Cerebellar nuclear complex (tissue), 1 donor: Measurements from ENCODE around the gene CACNA1I.

Source experiments
- DNase-seq, 2 experiments: peaks; one replicate each; lab custom pipeline; 2025; lab: John Stamatoyannopoulos, UW

Gene CACNA1I

GRCh38 chr22:39535831-39536449 lies 34.6 kb upstream of the CACNA1I start:
- no peak for DNase-seq

- no peak for DNase-seq
Measured at GRCh38 chr22:39536711-39537110, 33.8 kb upstream of the CACNA1I start.

DNA sequence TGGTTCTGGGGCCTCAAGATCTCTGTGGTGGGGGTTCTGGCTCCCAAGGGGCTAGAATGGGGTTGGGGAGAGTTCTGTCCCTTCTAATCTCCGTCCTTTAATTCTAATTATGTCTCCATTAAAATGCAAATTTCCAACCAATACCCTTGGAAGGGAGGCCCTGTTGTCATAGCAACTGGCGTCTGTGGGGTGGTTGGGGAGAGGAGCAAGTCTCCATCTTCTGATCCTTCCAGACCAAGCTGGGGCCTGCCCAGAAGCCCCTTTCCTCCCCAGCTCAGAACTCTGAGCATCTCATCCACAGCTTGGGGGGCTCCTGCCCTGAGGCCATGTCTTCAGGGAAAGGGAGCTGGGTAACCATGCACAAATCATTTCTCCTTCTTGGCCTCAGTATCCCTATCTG lies 32.6 kb upstream of the CACNA1I start:
- no peak for DNase-seq

DNA sequence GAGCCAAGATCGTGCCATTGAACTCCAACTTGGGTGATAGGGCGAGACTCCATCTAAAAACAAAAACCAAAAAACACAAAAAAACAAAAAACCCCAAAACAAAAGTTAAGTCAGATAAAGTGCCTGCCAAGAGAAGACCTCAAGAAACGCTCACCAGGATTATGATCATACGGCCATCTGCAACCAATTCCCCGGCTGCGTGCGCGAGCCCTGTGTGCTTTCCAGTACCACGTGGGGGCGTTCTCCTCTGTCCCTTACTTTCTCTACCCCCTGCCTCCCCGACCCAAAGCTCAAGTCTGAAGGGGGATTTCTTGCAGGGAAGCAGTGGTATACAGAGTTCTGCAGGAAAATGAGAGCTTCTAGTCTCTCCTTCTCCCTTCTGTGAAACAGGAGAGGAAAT lies 27.5 kb upstream of the CACNA1I start:
- DNase-seq: no peak

DNA sequence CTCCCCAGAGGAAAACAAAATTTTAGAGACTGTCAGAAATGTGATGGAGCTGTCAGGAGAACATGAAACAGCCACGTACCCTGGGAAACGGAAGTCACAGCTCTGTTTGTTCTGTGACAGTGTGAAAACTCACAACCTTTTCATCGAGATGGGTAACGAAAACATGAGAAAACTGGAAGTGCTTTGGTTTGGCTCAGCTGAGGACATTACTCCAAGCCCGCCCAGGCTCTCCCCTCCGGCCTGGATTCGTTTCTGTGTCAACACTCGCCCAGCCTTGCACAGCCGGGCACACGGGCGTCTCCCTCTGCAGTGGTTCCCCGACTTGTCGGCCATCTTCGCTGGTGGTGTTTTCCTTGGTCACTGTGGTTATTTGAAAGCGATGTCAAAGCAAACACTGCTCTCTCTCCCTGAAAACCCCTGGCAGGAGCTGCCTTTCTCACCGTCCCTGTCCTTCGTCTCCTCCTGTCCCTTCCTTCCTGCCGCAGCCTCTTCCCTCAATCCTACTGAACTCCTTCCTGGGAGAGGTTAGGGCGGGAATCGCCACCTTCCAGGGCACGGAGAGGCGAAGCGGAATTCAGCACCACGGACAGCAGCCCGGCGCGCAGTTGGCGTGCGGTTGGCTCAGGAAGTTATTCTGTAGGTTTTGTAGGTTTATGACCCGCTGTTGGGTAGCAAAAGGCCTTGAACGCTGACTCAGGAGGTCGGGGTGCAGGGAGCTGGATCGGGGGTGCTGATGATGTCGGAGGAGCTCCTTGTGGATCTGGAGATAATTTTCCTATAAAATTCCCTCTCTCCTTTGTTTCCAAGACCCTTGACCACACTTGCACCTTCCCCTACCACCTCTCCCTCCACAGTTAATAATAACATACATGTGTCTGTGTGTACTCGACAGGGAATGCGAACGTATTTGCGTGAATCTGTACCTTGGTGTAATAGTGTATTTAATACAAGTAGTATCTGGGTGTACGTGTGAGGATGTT lies 24.9 kb upstream of the CACNA1I start:
- no peak for DNase-seq

DNA sequence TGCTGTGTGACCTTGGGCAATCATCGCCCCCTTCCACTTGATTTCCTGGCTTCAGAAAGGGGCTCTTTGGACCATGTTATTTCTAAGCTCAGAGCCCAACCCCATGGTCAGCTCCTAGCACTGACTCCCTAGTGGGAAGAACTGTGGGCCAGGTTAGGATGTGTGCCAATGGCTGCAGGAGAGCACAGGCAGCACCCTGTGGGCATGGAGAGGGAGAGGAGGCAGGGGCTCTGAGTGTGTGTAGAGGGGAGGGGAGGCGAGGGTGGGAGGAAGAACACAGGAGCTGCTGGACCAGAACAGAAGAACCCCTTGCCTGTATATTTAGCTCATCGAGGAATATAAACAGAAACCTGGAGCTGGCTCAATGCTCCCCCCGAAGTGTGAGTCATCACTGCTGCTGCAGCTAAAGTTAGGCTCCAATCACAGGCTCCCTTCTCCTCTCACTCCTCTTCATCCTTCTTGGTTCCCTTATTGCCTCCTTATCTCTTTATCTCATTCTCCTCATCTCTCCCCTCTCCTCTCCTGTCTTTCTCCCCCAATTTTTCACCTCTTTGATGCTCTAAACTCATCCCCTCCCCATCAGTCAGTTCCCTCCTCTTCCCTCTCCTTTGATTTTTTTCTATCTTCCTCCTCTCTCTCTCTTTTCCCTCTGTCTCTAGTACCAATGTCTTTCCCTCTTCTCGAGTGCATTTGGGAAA lies 23.5 kb upstream of the CACNA1I start:
- peak in 1 of 2 experiments; percentile 58 for DNase-seq

GRCh38 chr22:39547587-39547947 lies 23.0 kb upstream of the CACNA1I start:
- no peak for DNase-seq

DNA sequence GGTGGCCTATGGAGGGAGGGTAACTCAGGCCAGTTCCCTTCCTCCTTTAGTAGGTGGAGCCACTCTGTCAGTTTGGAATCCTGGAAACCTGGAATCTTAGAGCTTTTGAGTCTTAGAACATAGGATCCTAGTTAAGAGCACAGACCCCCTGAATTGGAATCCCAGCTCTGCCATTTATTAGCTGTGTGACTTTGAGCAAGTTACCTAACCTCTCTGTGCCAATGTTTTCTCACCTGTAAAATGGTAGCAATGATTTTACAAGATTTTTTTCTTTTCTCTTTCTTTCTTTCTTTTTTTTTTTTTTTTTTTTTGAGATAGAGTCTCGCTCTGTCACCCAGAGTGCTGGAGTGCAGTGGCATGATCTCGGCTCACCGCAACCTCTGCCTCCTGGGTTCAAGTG lies 17.1 kb upstream of the CACNA1I start:
- DNase-seq: no peak

DNA sequence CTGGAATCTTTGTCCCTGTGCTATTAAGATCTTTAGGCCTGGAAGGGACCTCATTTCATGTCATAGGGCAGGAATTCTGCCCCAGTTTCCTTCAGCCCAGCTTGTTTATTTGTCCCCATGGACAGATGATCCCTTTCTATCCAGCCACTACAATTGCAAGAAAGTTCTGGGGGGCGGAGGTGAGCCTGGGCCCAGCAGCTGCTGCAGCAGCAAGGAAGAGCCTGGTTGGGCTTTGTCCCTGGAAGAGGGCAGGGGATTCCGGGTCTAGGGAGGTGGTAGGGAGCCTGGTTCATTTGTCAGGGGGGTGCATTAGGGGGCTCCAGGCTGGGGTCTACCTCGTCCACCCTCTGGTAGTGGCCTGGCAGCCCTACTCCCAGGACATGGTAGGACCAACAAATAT lies 16.4 kb upstream of the CACNA1I start:
- DNase-seq: no peak

DNA sequence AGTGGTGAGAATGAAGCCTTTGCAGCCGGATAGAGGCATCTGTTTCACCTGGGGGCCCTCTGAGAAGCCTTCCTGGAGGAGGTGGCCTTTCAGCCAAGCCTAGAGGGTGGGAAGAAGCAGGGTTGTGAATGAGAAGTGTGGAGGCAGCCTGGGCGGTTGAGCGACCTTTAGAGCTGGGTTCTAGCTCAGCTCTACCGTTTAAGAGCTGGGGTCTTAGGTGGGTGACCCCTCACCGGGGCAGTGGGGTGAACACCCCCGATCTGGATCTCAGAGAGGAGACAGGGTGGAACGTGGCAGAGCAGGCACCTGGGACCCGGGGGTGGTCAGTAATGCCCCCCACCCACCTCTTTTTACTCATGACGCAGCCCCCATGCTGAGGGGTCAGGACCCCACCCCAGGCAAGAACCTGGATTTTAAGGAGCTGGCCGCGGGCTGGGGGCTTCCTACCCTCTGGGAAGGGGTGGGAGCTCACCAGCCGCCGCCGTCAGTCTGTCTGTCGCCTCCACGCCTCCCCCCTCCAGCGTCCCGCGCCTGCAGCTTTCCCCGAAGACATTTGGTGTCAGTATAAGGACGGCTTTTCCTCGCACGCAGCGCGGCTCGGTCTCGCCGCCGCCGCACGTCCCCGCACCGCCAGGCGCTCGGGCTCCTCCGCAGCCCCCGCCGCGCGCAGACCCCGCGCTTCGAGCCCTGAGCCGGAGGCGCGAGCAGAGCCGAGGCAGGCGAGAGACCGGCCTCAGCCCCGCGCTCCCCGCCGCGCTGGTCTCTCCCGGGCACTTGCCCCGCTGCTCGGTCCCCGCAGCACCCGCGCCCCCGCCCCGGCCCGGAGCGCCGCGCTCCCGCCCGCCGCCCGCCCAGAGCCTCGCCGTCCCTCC lies 13.3 kb upstream of the CACNA1I start:
- DNase-seq: no peak

DNA sequence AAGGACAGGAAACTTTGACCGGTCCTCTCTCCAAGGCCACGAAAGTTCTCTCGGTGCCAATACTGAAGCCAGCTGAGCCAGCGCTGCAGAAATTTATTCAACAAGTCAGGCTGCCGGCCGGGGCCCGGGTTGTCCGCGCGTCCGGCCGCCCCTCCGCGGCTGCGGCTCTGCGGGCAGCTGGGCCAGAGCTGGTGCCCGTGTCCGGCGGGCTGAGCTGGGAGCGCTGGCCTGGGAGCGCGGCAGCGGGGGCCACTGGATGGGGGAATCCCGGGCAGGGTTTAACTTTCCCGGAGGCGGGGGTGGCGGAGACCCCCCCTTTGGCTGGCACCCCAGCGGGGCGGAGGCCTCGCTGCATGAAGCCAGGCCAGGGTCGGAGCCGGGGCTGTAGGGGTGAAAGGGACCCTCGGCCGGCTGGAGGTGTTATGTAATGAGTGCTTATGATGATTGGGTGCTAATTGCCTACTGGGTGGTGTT lies 12.3 kb upstream of the CACNA1I start:
- DNase-seq: no peak

DNA sequence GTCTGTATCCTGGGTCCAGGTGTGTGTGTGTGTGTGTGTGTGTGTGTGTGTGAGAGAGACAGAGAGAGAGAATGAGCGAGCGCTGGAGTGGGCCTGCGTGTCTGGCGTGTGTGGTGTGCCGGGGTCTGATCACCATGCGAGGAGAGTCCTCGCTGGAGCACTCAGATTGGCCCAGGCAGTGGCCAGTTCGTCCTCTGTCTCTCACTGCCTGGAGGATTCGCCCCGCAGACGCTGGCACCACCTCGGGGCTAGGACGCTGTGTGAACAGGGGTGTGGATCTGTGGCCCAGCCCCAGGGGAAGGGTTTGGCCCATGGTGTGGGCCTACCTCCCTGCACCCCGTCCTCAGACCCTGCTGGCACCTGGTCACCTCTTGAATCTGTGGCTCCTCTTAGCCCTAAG lies 11.6 kb upstream of the CACNA1I start:
- no peak for DNase-seq

GRCh38 chr22:39559456-39560105 lies 11.0 kb upstream of the CACNA1I start:
- no peak for DNase-seq

GRCh38 chr22:39560127-39560526 lies 10.4 kb upstream of the CACNA1I start:
- DNase-seq: no peak

GRCh38 chr22:39562839-39563489 lies 7.6 kb upstream of the CACNA1I start:
- DNase-seq: no peak

DNA sequence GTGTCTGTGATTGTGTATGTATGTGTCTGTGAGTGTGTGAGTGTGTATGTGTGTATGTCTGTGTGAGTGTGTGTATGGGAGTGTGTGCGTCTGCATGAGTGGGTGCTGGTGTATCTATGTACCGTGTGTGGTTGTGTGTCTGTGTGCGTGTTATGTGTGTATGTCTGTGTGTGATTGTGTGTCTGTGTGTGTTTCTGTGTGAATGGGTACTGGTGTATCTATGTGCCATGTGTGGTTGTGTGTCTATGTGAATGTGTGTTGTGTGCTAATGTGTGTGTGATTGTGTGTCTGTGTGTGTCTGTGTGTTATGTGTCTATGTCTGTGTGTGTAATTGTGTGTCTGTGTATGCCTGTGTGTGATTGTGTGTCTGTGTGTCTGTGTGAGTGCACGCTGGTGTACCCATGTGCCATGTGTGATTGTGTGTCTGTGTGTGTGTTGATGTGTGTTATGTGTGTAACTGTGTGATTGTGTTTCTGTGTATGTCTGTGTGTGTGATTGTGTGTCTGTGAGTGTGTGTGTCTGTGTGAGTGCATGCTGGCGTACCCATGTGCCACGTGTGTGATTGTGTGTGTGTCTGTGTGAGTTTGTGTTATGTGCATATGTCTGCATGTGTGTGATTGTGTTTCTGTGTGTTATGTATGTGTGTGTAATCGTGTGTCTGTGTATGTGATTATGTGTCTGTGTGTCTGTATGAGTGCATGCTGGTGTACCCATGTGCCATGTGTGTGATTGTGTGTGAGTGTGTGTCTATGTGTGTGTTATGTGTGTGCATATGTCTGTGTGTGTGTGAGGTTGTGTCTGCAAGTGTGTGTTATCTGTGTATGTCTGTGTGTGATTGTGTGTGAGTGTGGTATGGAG lies 6.8 kb upstream of the CACNA1I start:
- no peak for DNase-seq

GRCh38 chr22:39565414-39565944 lies 5.1 kb upstream of the CACNA1I start:
- DNase-seq: no peak

DNA sequence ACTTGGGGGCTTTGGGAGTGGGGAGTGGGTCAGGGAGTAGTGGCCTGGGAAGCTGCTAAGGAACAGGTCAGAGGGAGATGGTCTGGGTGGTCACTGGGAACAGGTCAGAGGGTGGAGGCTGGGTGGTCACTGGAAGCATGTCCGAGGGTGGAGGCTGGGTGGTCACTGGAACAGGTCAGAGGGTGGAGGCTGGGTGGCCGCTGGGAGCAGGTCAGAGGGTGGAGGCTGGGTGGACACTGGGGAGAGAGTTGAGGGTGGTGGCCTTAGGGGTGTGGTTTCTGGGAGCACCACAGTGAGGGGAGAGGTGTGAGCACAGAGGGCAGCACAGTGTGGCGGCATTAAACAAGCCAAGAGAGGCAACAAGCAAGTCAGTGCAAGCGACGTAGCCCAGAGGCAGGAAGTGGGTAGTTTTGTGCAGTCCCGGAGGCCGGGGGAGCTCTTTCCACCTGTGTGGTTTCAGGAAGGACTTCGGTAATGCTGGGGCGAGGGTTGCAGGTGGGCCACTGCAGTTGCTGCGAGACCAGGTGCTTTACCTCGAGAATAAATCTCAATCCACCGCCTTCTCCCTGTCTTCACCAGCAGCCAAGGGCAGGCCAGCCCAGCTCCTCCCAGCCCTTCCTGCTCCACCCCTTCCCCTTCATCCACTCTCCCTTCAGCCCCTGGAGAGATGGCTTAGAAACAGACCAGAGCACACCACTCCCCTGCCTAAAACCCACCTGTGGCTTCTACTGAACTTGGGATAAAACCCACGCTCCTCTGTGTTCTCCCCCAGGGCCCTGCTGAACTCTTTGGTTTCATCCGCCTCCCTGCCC lies 3.2 kb upstream of the CACNA1I start:
- no peak for DNase-seq
